Epithelial cell of esophagus (primary cell): Measurements from ENCODE around the gene SLC40A1.

ENCODE experiments used
- DNase-seq: peaks from one replicate; pipeline ENCODE4 v3.0.0; 2010; ENCODE audit warnings: low read depth
- H3K4me3 ChIP-seq: 2 replicates; pipeline ENCODE4 v1.5.1; 2011; ENCODE audit warnings: mild to moderate bottlenecking, low read length, control low read depth
- TF ChIP-seq, protein P1 (sequence below): IDR thresholded peaks from 2 replicates; pipeline ENCODE4 v1.5.1; 2011; ENCODE audit warnings: low read depth, mild to moderate bottlenecking, low read length, control low read depth, inconsistent platforms; ENCODE audit not compliant: insufficient read depth; ENCODE audit errors: missing control alignments

SLC40A1 gene

DNA sequence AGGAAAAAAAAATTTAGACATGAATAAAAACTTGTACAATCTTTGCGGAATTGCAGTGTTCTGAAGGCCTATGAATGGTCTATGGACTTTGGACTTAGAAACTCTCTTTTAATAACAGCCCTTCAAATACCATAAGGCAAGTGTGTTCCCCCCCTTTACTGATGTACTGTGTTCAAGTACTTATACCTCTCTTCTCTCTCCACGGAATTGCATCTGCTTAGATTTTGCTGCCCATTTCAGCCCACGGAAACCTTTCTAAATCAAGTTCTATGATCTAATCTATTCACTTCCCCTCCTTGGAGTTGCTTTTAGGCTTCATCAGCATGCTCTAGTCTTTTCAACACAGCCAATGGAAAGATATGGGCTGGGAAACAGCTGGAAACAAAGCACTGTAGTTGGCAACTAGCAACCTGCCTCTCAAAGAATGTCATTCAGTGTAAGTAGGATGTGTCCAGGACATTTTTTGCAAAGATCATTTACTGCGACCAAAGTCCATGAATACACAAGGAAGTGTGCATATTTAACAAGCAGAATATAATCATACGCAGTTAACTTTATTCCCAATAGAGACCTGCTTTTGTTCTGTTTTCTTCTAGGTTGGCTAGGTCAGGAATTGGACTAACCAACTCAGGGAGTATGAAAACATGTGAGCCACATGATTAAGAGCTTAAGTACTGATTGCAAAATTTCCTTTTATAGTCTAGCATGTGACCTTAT, 58.0 kb downstream of the SLC40A1 start:
- no peak for DNase-seq
- no peak overlapping the region for H3K4me3 ChIP-seq
- TF ChIP-seq, protein P1, sequence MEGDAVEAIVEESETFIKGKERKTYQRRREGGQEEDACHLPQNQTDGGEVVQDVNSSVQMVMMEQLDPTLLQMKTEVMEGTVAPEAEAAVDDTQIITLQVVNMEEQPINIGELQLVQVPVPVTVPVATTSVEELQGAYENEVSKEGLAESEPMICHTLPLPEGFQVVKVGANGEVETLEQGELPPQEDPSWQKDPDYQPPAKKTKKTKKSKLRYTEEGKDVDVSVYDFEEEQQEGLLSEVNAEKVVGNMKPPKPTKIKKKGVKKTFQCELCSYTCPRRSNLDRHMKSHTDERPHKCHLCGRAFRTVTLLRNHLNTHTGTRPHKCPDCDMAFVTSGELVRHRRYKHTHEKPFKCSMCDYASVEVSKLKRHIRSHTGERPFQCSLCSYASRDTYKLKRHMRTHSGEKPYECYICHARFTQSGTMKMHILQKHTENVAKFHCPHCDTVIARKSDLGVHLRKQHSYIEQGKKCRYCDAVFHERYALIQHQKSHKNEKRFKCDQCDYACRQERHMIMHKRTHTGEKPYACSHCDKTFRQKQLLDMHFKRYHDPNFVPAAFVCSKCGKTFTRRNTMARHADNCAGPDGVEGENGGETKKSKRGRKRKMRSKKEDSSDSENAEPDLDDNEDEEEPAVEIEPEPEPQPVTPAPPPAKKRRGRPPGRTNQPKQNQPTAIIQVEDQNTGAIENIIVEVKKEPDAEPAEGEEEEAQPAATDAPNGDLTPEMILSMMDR = no peak

DNA sequence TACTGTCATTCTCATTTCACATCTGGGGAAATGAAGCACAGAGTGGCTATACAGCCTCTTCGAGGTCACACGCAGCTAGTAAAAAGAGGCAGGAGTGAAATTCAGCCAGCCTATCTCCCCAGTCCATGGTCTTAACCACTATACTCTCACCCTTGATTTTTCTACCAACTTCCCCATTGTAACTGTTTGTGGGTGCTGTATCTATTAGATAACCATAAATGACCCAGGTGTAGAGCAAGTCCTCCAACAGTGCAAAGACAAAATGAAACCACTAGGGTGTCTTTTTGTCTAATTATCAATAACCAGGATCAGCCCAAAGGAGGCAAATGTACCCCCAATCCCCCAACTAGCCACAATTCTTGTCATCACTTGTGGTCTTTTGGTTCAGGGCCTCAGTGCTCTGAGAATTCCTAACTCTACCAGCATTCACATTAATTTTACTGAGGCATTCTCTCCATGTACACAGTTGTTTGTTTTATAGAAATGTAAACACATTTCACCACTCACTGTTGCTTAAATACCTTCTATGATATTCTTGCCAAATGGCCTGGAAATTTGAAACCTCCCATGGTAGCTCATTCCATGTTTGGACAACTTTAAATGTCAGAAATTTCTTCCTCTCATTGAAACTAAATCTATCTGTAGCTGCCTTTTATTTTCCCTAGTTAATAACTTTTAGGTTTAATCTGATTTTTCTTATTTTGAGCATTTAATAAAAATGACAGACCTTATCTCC, 58.7 kb downstream of the SLC40A1 start:
- TF ChIP-seq, protein P1 = no peak
- no peak overlapping the region for H3K4me3 ChIP-seq
- no peak for DNase-seq

DNA sequence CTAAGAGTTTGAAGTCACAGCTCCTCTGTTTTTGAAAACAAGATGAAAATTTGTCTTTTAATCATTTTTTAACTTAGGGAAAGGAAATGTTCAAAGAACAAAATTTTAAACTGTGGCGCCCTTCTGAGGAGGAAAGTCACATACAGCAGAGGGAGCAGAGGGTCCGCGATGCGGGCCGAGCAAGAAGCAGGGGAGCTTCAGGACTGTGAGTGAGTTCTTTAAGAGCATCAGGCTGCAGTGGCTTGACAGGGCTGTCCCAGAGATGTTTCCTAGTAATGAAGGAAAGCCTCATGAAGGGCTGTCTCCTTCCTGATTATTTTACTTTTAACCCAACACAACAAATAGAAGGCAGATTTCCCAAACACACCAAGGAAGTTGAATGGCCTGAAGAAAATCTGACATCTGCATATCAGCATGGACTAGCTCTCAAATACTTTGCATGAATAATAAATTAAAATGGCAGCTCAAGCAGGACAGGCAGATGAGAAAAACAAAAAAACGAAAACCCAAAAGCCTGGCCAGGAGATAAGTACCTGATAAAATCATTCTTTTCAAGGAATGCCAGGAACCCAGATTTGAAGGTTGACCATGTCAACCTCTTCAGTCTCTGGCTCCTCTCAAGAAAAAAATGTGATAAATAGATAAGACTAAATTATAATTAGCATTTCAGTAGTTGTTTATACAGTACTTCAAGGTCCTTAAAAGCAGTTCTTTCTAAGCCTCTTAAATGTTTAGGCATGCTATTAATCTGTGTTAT, 60.8 kb downstream of the SLC40A1 start:
- TF ChIP-seq, protein P1 = no peak
- DNase-seq = no peak
- H3K4me3 ChIP-seq = no peak overlapping the region

DNA sequence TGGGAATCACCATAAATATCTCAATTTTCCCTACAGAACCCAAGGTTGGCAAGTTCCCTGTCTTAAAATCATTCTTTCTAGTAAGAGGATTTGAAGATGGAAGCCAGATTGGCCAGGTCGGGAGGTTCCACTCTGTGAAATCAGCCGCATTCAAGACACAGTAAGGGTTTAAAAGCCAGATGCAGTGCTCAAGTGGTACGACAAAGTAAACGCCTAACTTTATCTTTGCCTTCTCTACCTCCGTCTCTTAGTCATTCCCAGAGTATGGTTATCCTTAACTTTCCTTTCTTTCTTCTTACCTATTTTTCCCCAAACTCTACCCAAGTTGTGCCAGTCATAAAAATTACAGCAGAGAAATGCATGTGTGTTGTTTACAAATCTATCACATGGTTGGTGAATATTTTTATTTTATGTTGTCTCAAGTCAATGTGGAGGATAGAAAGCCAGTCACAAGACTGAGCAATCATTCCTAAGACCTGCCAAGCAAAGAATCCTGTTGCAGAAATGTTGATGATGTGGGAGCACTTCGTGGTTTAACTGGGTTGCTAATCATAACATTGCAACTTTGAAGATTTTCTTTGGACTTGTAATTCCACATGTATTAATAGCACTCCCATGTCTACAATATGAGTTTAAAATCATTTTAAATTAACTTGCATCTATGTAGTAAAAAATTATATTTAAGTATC, 62.6 kb downstream of the SLC40A1 start:
- TF ChIP-seq, protein P1 = no peak
- DNase-seq = no peak
- no peak overlapping the region for H3K4me3 ChIP-seq

DNA sequence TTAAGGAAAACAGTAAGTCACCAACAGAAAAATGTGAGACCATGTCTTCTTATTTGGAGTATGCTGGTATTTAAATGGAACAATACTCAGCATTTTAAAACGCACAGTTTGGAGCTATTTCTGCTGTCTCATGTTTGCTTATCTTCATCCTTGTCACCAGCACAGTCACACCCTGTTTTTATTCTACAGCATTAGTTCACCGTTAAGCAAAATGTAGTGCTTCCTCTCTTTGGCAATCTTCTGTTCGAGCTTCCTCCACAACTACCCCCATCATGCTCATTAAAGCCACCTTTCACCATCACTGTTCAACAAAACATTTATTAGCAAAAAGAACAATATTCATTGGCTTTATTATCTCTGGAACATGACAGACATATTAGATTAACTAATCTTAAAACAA, 64.0 kb downstream of the SLC40A1 start:
- TF ChIP-seq, protein P1 = no peak
- DNase-seq = no peak
- no peak overlapping the region for H3K4me3 ChIP-seq

DNA sequence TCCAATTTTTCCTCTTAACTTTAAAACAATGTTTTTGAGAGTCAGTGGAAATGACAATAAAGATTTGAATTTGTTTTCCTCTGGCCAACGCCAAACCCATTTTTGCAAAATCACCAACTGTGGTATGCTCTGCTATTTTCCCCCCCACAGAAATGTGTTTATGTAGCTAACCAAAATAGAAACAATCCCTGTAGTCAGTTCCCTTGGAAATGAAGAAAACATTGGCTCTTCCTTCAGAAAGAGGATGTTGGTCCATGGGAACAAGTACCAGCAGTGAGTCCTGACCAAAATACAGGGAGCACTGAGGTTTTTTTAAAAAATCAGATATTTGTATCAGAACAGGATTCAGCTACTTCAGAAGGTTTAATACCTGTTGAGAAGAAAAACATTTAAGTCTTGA, 65.3 kb downstream of the SLC40A1 start:
- TF ChIP-seq, protein P1 = no peak
- DNase-seq = no peak
- no peak overlapping the region for H3K4me3 ChIP-seq
